ENCODE results near the gene FOXD1. TPM values are rescaled to one million over a fixed set of nuclear protein-coding genes. Genes with fewer than 3 reads are reported as not detected.

The FOXD1 gene
- total RNA-seq, 1 donor from 2014 or later, result not detected

DNA sequence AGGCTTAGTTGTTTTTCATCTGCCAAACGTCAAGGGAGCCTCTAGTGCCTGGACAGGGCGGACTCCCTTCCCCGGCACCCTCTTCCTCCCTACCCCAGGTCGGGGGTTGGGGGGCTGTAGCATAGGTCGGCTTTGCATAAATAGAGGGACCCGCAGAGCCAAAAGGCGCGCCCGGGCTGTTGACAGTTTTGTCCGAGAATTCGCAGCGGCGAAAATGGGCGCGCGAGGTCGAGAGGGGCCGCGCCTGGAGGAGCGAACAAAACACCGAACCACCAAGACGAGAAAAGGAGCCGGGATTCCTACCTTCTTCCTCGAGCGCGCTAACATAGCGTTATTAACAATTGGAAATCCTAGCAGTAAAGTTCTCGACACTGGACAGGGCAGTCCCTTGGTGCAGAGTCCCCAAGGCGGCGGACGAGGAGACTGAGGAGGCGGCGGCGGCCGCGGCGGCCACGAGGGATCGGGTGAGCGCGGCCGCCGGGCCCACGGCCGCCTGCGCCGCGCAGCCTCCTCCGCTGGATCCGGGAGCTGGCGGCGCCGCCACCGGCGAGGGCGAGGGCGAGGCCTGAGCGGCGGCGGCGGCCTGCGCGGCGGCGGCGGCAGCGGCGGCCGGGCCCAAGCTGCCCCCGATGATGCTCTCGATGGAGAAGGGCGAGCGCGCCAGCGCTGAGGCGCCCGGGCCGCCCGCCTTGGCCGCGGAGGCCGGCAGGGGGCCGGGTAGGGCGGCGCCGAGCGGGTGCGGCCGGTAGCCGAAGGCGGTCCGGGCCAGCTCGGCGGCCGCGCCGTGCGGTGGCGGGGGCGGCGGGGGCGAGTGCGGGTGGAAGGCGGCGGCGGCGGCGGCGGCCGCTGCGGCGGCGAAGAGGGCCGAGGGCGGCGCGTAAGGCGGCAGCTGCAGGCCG is 1.7 kb downstream of the FOXD1 start:
- Histone ChIP-seq H4K20me1 (ENCODE audit: low read depth) (peaks cover 78% of the 10 kb centered on the region), H3K27me3 (peaks cover 96% of the 10 kb centered on the region), H3K27ac (no peak overlapping the region), H3K36me3 (no peaks in the 10 kb centered on the region), H3K79me2 (ENCODE audit: low read depth) (no peaks in the 10 kb centered on the region), H3K9me3 (ENCODE audit: low read depth) (no peaks in the 10 kb centered on the region), H3F3A (ENCODE audit: low read depth) (peaks cover 65% of the 10 kb centered on the region), H3K4me1 (peaks cover 28% of the 10 kb centered on the region), H2AFZ (replicated peaks) (peak overlapping the region; percentile 21), H3K4me3 (peak overlapping the region; percentile 36), H3K9ac (no peak overlapping the region), H3K4me2 (peak overlapping the region; percentile 78)
- H3K36me3 Mint-ChIP-seq, result no peaks in the 10 kb centered on the region
- peaks cover 81% of the 10 kb centered on the region for H3K27me3 Mint-ChIP-seq (ENCODE audit: insufficient read depth, low read depth)
- peaks cover 26% of the 10 kb centered on the region for H3K4me1 Mint-ChIP-seq
- DNase-seq (ENCODE audit: low spot score), result peak; percentile 79
- H3K9me3 Mint-ChIP-seq, result no peaks in the 10 kb centered on the region
- peak overlapping the region; percentile 84 for H3K4me3 Mint-ChIP-seq
- no peak overlapping the region for H3K27ac Mint-ChIP-seq
- peak; percentile 92 for TF ChIP-seq EZH2 (IDR thresholded peaks at IDR 0.05)
- TF ChIP-seq EZH2phosphoT487 (IDR thresholded peaks at IDR 0.05), result peak; percentile 86
- TF ChIP-seq, protein P1, sequence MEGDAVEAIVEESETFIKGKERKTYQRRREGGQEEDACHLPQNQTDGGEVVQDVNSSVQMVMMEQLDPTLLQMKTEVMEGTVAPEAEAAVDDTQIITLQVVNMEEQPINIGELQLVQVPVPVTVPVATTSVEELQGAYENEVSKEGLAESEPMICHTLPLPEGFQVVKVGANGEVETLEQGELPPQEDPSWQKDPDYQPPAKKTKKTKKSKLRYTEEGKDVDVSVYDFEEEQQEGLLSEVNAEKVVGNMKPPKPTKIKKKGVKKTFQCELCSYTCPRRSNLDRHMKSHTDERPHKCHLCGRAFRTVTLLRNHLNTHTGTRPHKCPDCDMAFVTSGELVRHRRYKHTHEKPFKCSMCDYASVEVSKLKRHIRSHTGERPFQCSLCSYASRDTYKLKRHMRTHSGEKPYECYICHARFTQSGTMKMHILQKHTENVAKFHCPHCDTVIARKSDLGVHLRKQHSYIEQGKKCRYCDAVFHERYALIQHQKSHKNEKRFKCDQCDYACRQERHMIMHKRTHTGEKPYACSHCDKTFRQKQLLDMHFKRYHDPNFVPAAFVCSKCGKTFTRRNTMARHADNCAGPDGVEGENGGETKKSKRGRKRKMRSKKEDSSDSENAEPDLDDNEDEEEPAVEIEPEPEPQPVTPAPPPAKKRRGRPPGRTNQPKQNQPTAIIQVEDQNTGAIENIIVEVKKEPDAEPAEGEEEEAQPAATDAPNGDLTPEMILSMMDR (IDR thresholded peaks at IDR 0.05), result no peak

DNA sequence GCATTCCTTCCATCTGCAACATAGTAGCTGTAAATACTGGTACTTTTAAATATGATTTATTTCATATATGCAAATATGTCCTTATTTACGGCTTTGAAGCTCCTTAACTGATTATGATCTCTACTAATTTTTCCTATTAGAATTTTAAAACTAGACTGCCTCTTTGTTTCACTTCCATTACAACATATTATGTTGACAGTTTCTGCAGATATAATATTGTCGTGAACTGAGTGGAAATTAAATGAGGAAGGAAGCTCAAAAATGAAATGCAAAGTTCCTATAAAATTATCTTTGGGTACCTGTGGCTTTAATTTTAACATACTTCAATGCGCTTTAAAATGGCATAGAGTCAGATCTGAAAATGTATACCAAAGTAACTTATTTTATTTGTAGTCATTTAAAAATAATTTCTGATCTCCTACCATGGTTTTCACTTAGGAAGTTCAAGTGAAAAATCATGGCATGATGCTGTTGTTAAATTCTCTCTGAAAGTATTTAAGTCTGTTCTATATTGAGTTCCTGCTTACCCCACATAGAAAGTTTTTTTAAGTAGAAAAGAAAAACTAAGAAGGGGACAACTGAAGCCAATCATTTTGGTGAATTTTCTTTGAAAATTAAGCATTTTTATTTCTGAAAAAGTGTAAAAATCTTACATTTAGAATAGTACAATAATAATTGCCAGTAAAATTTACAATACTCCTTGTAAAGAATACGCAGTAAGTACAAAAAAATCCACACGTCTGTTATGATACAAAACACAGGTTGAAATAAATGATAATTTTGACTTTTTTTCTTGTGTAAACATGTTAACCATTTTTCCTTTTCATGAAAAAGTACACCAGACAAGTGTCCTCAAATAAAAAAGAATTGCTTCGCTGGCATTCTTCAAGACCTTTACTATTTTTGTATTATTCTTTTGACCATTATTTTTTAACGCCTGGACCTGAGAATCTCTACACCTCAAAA is 2.6 kb downstream of the FOXD1 start:
- no peak overlapping the region for H3K27ac ChIP-seq
- H3K4me3 ChIP-seq, result peak overlapping the region; percentile 36
- H3K9me3 ChIP-seq (ENCODE audit: low read depth), result no peaks in the 10 kb centered on the region
- no peaks in the 10 kb centered on the region for H3K36me3 Mint-ChIP-seq
- TF ChIP-seq EZH2phosphoT487 (IDR thresholded peaks at IDR 0.05), result peak; percentile 32
- TF ChIP-seq EZH2 (IDR thresholded peaks at IDR 0.05), result no peak
- H2AFZ ChIP-seq (replicated peaks), result no peak overlapping the region
- peaks cover 79% of the 10 kb centered on the region for H4K20me1 ChIP-seq (ENCODE audit: low read depth)
- peak overlapping the region; percentile 84 for H3K4me3 Mint-ChIP-seq
- H3K4me1 ChIP-seq, result peaks cover 28% of the 10 kb centered on the region
- H3K27me3 ChIP-seq, result peaks cover 96% of the 10 kb centered on the region
- H3K4me2 ChIP-seq, result peak overlapping the region; percentile 78
- no peaks in the 10 kb centered on the region for H3K36me3 ChIP-seq
- H3F3A ChIP-seq (ENCODE audit: low read depth), result peaks cover 65% of the 10 kb centered on the region
- no peak overlapping the region for H3K9ac ChIP-seq
- DNase-seq (ENCODE audit: low spot score), result no peak
- no peaks in the 10 kb centered on the region for H3K79me2 ChIP-seq (ENCODE audit: low read depth)
- peaks cover 25% of the 10 kb centered on the region for H3K4me1 Mint-ChIP-seq
- no peak overlapping the region for H3K27ac Mint-ChIP-seq
- H3K9me3 Mint-ChIP-seq, result no peaks in the 10 kb centered on the region
- H3K27me3 Mint-ChIP-seq (ENCODE audit: insufficient read depth, low read depth), result peaks cover 84% of the 10 kb centered on the region

DNA sequence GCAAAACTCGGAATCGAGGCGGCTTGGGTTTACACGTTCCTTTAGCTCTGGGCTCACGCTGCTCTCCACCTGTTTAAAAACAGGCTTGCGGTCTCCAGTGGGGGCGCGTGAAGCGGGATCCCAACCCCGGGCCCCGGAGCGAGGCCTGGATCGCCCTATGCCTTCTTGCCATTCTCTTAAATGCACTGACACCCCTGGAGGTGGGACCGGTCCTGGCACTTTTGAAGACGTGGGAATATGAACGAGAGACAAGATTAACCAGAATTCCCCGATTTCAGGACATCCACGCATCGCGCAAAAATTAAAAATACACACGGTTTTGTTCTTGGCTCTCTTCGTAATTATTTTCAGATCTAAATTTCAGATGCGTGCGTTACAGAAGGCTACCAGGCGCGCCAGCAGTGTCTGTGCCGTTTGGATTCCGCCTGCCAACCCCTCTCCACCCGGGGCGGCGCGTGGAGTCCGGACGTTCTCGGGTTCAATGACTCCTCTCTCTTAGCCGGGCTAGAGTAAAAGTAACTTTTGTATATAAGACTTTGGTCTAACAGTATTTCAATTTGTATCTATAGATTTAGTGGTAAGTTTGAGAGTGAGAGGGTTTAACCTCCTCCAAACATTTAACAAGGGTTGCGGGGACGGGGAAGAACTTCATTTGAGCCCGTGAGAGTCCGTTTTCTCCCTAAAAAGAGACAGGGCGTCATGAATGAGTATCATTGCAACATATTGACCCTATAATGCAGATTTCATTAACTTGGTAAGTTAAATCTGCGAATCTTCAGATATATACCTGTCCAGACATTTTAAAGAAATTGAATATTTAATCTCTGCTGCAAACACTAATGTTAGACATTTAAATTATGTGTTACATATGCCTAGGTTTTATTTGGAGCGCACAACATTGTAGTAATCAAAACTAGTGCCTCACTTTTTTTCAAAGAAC is 3.8 kb downstream of the FOXD1 start:
- Mint-ChIP-seq H3K4me3 (peak overlapping the region; percentile 25), H3K27me3 (ENCODE audit: insufficient read depth, low read depth) (peaks cover 82% of the 10 kb centered on the region), H3K36me3 (no peaks in the 10 kb centered on the region), H3K27ac (no peak overlapping the region), H3K4me1 (peaks cover 20% of the 10 kb centered on the region), H3K9me3 (peaks cover 2% of the 10 kb centered on the region)
- no peaks in the 10 kb centered on the region for H3K79me2 ChIP-seq (ENCODE audit: low read depth)
- TF ChIP-seq EZH2 (IDR thresholded peaks at IDR 0.05), result peak; percentile 62
- peak; percentile 70 for TF ChIP-seq EZH2phosphoT487 (IDR thresholded peaks at IDR 0.05)
- TF ChIP-seq, protein P1 (IDR thresholded peaks at IDR 0.05), result peak; percentile 40
- peaks cover 96% of the 10 kb centered on the region for H3K27me3 ChIP-seq
- H3K4me3 ChIP-seq, result peak overlapping the region; percentile 23
- H2AFZ ChIP-seq (replicated peaks), result no peak overlapping the region
- no peak overlapping the region for H3K27ac ChIP-seq
- peaks cover 60% of the 10 kb centered on the region for H3F3A ChIP-seq (ENCODE audit: low read depth)
- H3K36me3 ChIP-seq, result no peaks in the 10 kb centered on the region
- peak overlapping the region; percentile 65 for H3K4me2 ChIP-seq
- DNase-seq (ENCODE audit: low spot score), result peak; percentile 40
- H3K4me1 ChIP-seq, result peaks cover 28% of the 10 kb centered on the region
- H3K9me3 ChIP-seq (ENCODE audit: low read depth), result no peaks in the 10 kb centered on the region
- peaks cover 71% of the 10 kb centered on the region for H4K20me1 ChIP-seq (ENCODE audit: low read depth)
- H3K9ac ChIP-seq, result no peak overlapping the region

Measured in neural progenitor cell (in vitro differentiated cells).